Neural cell (in vitro differentiated cells): Measurements from ENCODE around the gene UBFD1. TPM values are rescaled to one million over a fixed set of nuclear protein-coding genes. Genes with fewer than 3 reads are reported as not detected.
"Not testable (repeated sequence)": the region's sequence is repeated elsewhere in the genome, so short reads cannot be mapped to it uniquely, and the experiment has no call there.

Experiments
- H2AFZ ChIP-seq: fragments of 200-600, 300-800 bp; sonication (generic), shearing (Covaris generic); 2 replicates; pipeline ENCODE4 v1.6.0; 2014; ENCODE audit warnings: low read depth, mild to moderate bottlenecking, antibody characterized with exemption, low read length, moderate library complexity
- H3F3A ChIP-seq: fragments of 200-600 bp; shearing (Covaris generic); 2 replicates; pipeline ENCODE4 v1.6.1; 2016; ENCODE audit warnings: mild to moderate bottlenecking, moderate library complexity, mixed read lengths, antibody characterized with exemption, low read length; ENCODE audit not compliant: insufficient read depth, poor library complexity, severe bottlenecking
- H3K27ac ChIP-seq: fragments of 200-600, 300-800 bp; sonication (generic), shearing (Covaris generic); 2 replicates; pipeline ENCODE4 v1.5.1; 2014; ENCODE audit warnings: mild to moderate bottlenecking, low read length, moderate library complexity
- H3K27me3 ChIP-seq: fragments of 300-800, 200-600 bp; sonication (generic), shearing (Covaris generic); 2 replicates; pipeline ENCODE4 v1.6.0; 2014; ENCODE audit warnings: mild to moderate bottlenecking, low read depth, low read length, moderate library complexity; ENCODE audit not compliant: insufficient read depth
- H3K36me3 ChIP-seq: fragments of 300-800, 200-600 bp; sonication (generic), shearing (Covaris generic); 2 replicates; pipeline ENCODE4 v1.5.1; 2014; ENCODE audit warnings: mild to moderate bottlenecking, antibody characterized with exemption, low read length, moderate library complexity; ENCODE audit not compliant: insufficient read depth
- H3K4me2 ChIP-seq: fragments of 300-800, 200-600 bp; sonication (generic), shearing (Covaris generic); 2 replicates; pipeline ENCODE4 v1.6.0; 2014; ENCODE audit warnings: mild to moderate bottlenecking, low read length
- H3K4me3 ChIP-seq: fragments of 300-800, 200-600 bp; sonication (generic), shearing (Covaris generic); 2 replicates; pipeline ENCODE4 v1.5.1; 2014; ENCODE audit warnings: mild to moderate bottlenecking, low read length, moderate library complexity
- H3K79me2 ChIP-seq: fragments of 200-600 bp; shearing (Covaris generic); replicated peaks from 2 replicates; pipeline ENCODE4 v1.6.0; 2014; ENCODE audit warnings: mild to moderate bottlenecking, low read length, moderate library complexity; ENCODE audit not compliant: insufficient read depth
- H3K9ac ChIP-seq: fragments of 300-800, 200-600 bp; sonication (generic), shearing (Covaris generic); 2 replicates; pipeline ENCODE4 v1.6.1; 2016; ENCODE audit warnings: mild to moderate bottlenecking, low read length, mixed read lengths
- H3K9me2 ChIP-seq: fragments of 200-600 bp; shearing (Covaris generic); 2 replicates; pipeline ENCODE4 v1.6.1; 2016; ENCODE audit warnings: mild to moderate bottlenecking, low read length, mixed read lengths; ENCODE audit not compliant: insufficient read depth
- H3K9me3 ChIP-seq: fragments of 200-600, 300-800 bp; sonication (generic), shearing (Covaris generic); 2 replicates; pipeline ENCODE4 v1.6.1; 2016; ENCODE audit warnings: mild to moderate bottlenecking, mixed run types, low read length, moderate library complexity, mixed read lengths
- H4K20me1 ChIP-seq: fragments of 200-600 bp; shearing (Covaris generic); 2 replicates; pipeline ENCODE4 v1.6.1; 2016; ENCODE audit warnings: mild to moderate bottlenecking, mixed run types; ENCODE audit not compliant: insufficient read depth
- EP300 ChIP-seq: fragments of 450-650 bp; conservative IDR thresholded peaks from 2 replicates; pipeline ENCODE4 v1.6.1; 2014; ENCODE audit warnings: antibody characterized with exemption, mild to moderate bottlenecking, moderate library complexity; ENCODE audit not compliant: poor library complexity, severe bottlenecking
- EZH2 ChIP-seq: fragments of 200-600, 300-800 bp; shearing (Covaris generic), sonication (generic); IDR thresholded peaks from 2 replicates; pipeline ENCODE4 v1.6.1; 2014; ENCODE audit warnings: antibody characterized with exemption, low read length, borderline replicate concordance, mild to moderate bottlenecking; ENCODE audit not compliant: insufficient read depth, poor library complexity, severe bottlenecking
- MXI1 ChIP-seq: fragments of 450-650 bp; conservative IDR thresholded peaks from 2 replicates; pipeline ENCODE4 v1.6.1; 2014; ENCODE audit warnings: antibody characterized with exemption, mild to moderate bottlenecking; ENCODE audit not compliant: poor library complexity, severe bottlenecking
- POLR2AphosphoS5 ChIP-seq: IDR thresholded peaks from 2 replicates; pipeline ENCODE4 v1.6.1; 2012
- RAD21 ChIP-seq: fragments of 450-650 bp; conservative IDR thresholded peaks from 2 replicates; pipeline ENCODE4 v1.6.1; 2014; ENCODE audit warnings: antibody characterized with exemption, mild to moderate bottlenecking, moderate library complexity
- SMC3 ChIP-seq: fragments of 450-650 bp; conservative IDR thresholded peaks from 2 replicates; pipeline ENCODE4 v1.6.1; 2014; ENCODE audit warnings: antibody characterized with exemption, mild to moderate bottlenecking, moderate library complexity; ENCODE audit not compliant: poor library complexity
- TAF1 ChIP-seq: IDR thresholded peaks from 2 replicates; pipeline ENCODE4 v1.6.1; 2012; ENCODE audit warnings: low read depth
- polyA plus RNA-seq: library from polyadenylated mRNA; depleted of rRNA; stranded (reverse); fragments of >200 nt; gene quantifications from 2 replicates; pipeline ENCODE4 v1.2.3, GENCODE V29; 2014
- TF ChIP-seq, protein P1 (sequence below): IDR thresholded peaks from 2 replicates; pipeline ENCODE4 v1.6.1; 2012; ENCODE audit warnings: borderline replicate concordance
- TF ChIP-seq, protein P2 (sequence below): fragments of 450-650 bp; IDR thresholded peaks from 2 replicates; pipeline ENCODE4 v1.5.1; 2014; ENCODE audit warnings: antibody characterized with exemption, mild to moderate bottlenecking, moderate library complexity; ENCODE audit not compliant: poor library complexity, severe bottlenecking

Gene UBFD1
- polyA plus RNA-seq, 1 donor from 2014 or later, result 94.3 TPM

DNA sequence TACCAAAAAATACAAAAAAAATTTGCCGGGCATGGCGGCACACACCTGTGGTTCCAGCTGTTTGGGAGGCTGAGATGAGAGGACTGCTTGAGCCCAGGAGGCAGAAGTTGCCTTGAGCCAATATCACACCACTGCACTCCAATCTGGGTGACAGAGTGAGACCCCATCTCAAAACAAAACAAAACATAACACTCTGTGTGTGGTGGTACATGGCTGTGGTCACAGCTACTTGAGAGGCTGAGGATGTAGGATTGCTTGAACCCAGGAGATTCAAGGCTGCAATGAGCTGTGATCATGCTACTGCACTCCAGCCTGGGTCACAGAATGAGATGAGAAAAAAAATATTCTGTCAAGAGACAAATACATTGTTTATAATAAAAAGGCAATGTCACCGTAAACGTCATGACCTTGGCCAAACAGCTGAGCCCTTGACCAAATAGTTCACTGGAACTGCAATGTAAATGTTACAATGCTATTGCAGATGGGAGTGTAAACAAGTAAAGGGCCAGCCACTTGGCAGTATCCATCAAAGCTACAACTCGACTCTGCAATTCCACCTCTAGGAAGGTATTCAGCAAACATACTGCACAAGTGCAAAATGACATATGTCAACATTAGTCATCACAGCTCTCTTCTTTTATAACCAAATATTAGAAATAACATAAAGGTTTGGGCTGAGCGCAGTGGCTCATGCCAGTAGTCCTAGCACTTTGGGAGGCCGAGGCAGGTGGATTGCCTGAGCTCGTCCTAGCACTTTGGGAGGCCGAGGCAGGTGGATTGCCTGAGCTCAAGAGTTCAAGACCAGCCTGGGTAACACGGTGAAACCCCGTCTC is 17.3 kb upstream of the UBFD1 start:
- no peaks in the 10 kb centered on the region for H4K20me1 ChIP-seq
- H3K36me3 ChIP-seq, result no peaks in the 10 kb centered on the region

DNA sequence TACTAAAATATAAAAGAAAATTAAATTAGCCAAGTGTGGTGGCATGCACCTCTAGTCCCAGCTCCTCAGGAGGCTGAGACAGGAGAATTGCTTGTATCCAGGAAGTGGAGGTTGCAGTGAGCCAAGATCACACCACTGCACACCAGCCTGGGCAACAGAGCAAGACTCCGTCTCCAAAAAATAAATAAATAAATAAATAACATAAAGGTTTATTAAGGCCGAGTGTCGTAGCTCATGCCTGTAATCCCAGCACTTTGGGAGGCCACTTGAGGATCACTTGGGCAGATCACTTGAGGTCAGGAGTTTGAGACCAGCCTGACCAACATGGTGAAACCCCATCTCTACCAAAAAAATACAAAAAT is 16.7 kb upstream of the UBFD1 start:
- H3K9ac ChIP-seq, H3K36me3 ChIP-seq: not testable (repeated sequence)

More for the DNA sequence above, 17.3 kb upstream of the UBFD1 start:
- H3K4me2 ChIP-seq, result no peak overlapping the region
- H3K79me2 ChIP-seq, result no peaks in the 10 kb centered on the region
- no peaks in the 10 kb centered on the region for H3K27me3 ChIP-seq
- TF ChIP-seq MXI1 (no peak), EZH2 (no peak), TAF1 (no peak), SMC3 (no peak), POLR2AphosphoS5 (no peak), EP300 (no peak), RAD21 (no peak)
- TF ChIP-seq, protein P1, sequence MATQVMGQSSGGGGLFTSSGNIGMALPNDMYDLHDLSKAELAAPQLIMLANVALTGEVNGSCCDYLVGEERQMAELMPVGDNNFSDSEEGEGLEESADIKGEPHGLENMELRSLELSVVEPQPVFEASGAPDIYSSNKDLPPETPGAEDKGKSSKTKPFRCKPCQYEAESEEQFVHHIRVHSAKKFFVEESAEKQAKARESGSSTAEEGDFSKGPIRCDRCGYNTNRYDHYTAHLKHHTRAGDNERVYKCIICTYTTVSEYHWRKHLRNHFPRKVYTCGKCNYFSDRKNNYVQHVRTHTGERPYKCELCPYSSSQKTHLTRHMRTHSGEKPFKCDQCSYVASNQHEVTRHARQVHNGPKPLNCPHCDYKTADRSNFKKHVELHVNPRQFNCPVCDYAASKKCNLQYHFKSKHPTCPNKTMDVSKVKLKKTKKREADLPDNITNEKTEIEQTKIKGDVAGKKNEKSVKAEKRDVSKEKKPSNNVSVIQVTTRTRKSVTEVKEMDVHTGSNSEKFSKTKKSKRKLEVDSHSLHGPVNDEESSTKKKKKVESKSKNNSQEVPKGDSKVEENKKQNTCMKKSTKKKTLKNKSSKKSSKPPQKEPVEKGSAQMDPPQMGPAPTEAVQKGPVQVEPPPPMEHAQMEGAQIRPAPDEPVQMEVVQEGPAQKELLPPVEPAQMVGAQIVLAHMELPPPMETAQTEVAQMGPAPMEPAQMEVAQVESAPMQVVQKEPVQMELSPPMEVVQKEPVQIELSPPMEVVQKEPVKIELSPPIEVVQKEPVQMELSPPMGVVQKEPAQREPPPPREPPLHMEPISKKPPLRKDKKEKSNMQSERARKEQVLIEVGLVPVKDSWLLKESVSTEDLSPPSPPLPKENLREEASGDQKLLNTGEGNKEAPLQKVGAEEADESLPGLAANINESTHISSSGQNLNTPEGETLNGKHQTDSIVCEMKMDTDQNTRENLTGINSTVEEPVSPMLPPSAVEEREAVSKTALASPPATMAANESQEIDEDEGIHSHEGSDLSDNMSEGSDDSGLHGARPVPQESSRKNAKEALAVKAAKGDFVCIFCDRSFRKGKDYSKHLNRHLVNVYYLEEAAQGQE, result no peak
- TF ChIP-seq, protein P2, sequence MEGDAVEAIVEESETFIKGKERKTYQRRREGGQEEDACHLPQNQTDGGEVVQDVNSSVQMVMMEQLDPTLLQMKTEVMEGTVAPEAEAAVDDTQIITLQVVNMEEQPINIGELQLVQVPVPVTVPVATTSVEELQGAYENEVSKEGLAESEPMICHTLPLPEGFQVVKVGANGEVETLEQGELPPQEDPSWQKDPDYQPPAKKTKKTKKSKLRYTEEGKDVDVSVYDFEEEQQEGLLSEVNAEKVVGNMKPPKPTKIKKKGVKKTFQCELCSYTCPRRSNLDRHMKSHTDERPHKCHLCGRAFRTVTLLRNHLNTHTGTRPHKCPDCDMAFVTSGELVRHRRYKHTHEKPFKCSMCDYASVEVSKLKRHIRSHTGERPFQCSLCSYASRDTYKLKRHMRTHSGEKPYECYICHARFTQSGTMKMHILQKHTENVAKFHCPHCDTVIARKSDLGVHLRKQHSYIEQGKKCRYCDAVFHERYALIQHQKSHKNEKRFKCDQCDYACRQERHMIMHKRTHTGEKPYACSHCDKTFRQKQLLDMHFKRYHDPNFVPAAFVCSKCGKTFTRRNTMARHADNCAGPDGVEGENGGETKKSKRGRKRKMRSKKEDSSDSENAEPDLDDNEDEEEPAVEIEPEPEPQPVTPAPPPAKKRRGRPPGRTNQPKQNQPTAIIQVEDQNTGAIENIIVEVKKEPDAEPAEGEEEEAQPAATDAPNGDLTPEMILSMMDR, result no peak
- no peaks in the 10 kb centered on the region for H3F3A ChIP-seq
- no peak overlapping the region for H3K27ac ChIP-seq
- no peak overlapping the region for H3K9ac ChIP-seq
- H2AFZ ChIP-seq, result no peak overlapping the region
- H3K4me3 ChIP-seq, result no peak overlapping the region
- H3K9me3 ChIP-seq, result no peaks in the 10 kb centered on the region
- no peaks in the 10 kb centered on the region for H3K9me2 ChIP-seq

More for the DNA sequence above, 16.7 kb upstream of the UBFD1 start:
- H3K9me3 ChIP-seq, H3K79me2 ChIP-seq, H3F3A ChIP-seq, H3K4me3 ChIP-seq, H4K20me1 ChIP-seq, H3K27me3 ChIP-seq, H3K27ac ChIP-seq, H2AFZ ChIP-seq, H3K4me2 ChIP-seq, H3K9me2 ChIP-seq: not testable (repeated sequence)
